GM12891 (cell line): ENCODE data around the gene VGLL4.

Source experiments
- DNase-seq: peaks from one replicate; pipeline ENCODE4 v3.0.0; 2011; ENCODE audit warnings: low spot score; ENCODE audit not compliant: insufficient read length
- FAIRE-seq: peaks from 2 replicates; lab custom pipeline; 2011; peaks lifted over from hg19 to GRCh38; lab: Jason Lieb, UNC
- PAX5 ChIP-seq: IDR thresholded peaks from 2 replicates; pipeline ENCODE4 v1.6.1; 2011; ENCODE audit warnings: low read length, moderate library complexity, mild to moderate bottlenecking; ENCODE audit not compliant: insufficient read depth, severe bottlenecking
- POLR2A ChIP-seq: IDR thresholded peaks from 2 replicates; pipeline ENCODE4 v1.6.1; 2011; ENCODE audit warnings: low read depth, low read length, control low read depth
- POLR2AphosphoS5 ChIP-seq: IDR thresholded peaks from 2 replicates; pipeline ENCODE4 v1.6.1; 2011; ENCODE audit warnings: low read depth, low read length, control low read depth
- POU2F2 ChIP-seq: IDR thresholded peaks from 2 replicates; pipeline ENCODE4 v1.6.1; 2011; ENCODE audit warnings: low read depth, mild to moderate bottlenecking, control low read depth, low read length, moderate library complexity
- SPI1 ChIP-seq: IDR thresholded peaks from 2 replicates; pipeline ENCODE4 v1.6.1; 2011; ENCODE audit warnings: low read depth, low read length, control low read depth
- TAF1 ChIP-seq: IDR thresholded peaks from 2 replicates; pipeline ENCODE4 v1.6.1; 2011; ENCODE audit warnings: low read depth, low read length, control low read depth

VGLL4 gene

GRCh38 chr3:11569156-11569741 is 74.5 kb downstream of the VGLL4 start:
- FAIRE-seq (no peak), DNase-seq (no peak)
- TF ChIP-seq PAX5 (no peak), POLR2A (no peak), POU2F2 (no peak)

GRCh38 chr3:11568503-11569155 is 75.1 kb downstream of the VGLL4 start:
- FAIRE-seq: no peak
- DNase-seq: no peak
- TF ChIP-seq SPI1: no peak
- TF ChIP-seq POLR2A: no peak

DNA sequence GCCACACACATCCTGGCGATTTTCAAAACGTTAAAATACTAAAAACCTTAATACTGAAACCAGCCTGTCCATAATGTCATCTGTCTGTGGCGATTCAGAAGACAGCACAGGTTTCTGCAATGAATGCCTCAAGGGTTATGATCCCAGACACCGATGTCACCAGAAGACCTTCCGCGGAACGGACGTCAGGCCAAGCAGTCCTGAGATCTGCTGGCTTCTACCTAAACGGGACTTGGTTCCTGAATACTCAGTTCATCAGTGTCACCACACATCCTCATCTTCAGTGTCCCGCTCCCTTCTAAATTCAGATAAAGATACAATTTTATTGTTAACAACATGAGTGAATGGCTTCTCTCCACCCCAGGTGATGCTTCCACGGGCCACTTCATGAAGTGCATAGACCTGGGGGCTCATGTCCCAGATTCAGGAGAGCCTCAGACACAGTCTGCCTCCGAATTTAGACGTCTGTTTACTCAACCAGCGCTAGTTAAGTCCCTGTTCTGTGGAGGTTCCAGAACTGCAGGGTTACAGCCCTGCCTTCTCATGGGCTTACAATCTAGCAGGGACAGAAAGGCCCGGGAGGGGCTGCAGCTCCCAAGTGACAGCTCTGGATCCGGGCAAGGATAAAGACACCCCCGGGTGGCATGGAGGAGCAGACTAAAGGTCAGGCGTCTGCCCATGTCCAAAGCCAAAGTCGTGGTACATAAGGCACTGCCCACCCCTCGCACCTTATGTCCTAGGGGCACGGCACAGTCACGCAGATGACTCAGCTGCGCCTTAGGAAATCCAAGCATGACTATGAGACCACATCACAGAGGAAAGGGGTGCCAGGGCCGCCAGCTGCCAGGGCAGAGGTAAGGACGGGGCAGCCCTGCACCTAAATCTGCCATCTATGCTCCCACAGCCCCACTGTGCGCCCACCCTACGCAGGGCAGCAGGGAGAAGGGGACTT is 75.9 kb downstream of the VGLL4 start:
- TF ChIP-seq SPI1 (no peak), PAX5 (no peak), POU2F2 (no peak)
- DNase-seq (no peak), FAIRE-seq (no peak)

- no peak for DNase-seq
- no peak for FAIRE-seq
- TF ChIP-seq POU2F2: no peak
These were observed 76.8 kb downstream of the VGLL4 start for GRCh38 chr3:11566916-11567315.

GRCh38 chr3:11566478-11566877 is 77.2 kb downstream of the VGLL4 start:
- FAIRE-seq (no peak), DNase-seq (no peak)
- no peak for TF ChIP-seq PAX5
- no peak for TF ChIP-seq POLR2A
- TF ChIP-seq POU2F2: no peak
- no peak for TF ChIP-seq TAF1
- no peak for TF ChIP-seq POLR2AphosphoS5
- no peak for TF ChIP-seq SPI1

DNA sequence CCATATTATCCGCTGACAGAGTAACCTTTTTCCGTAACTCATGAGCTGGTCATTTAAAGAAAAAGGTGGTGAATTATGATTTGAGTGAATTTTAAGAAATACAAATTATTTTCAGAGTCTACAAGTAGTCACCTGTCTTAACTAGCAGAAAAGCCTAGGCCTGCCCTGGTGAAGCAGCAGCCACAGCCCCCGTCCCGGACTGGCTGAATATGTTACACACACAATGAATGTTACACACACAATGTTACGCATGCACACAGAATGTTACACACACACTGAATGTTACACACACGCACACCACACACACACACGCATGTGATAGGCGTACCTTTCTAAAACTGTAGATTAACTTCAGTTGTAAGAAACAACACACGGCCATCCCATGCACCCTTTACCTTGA is 77.8 kb downstream of the VGLL4 start:
- no peak for TF ChIP-seq POLR2AphosphoS5
- no peak for TF ChIP-seq POU2F2
- no peak for TF ChIP-seq POLR2A
- no peak for TF ChIP-seq PAX5
- FAIRE-seq: no peak
- DNase-seq: no peak

- TF ChIP-seq POU2F2: no peak
- TF ChIP-seq SPI1: no peak
- TF ChIP-seq TAF1: no peak
- no peak for TF ChIP-seq POLR2AphosphoS5
- no peak for TF ChIP-seq PAX5
- TF ChIP-seq POLR2A: no peak
- FAIRE-seq: no peak
- no peak for DNase-seq
These were observed 78.2 kb downstream of the VGLL4 start for GRCh38 chr3:11565492-11565891.

DNA sequence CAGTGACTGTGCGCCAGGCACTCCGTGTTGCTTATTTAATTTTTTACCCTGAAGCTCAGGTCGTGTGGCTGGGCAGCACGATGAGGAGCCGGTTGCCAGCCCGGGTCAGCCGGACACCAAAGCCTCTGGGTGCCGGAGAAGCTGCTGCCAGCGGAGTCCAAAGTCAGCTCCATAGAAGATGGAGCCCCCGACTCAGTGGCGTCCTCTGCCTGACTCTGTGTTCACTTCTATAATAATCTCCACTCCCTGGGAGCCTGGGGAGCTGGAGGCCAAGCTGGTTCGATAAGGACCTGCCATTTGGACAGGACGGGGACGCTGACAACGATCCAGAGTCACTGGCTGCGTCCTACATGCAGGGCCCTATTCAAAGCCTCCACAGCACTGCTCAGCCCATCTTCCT is 78.6 kb downstream of the VGLL4 start:
- FAIRE-seq (no peak), DNase-seq (no peak)
- TF ChIP-seq POLR2A (no peak), SPI1 (no peak), POU2F2 (no peak), POLR2AphosphoS5 (no peak), TAF1 (no peak), PAX5 (no peak)

DNA sequence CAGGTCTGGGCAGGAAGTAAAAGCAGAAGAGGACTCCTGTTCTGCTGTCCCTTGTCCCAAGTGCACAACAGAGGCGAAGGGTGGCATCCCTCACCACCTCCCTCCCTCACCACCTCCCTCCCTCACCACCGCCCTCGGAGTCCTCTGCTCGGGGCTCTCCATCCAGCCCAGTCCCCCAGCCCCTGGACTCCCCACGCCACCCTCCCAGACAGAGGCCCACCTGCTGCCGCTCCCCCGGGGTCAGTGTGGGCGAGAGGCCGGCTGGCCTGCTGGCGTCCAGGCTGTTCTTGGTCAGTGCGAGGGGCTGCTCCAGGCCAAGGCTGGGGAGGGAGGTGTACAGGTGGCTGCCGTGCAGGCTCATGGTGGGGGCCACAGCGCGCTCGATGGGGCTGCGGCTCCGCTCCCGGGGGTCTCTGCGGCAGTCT is 79.1 kb downstream of the VGLL4 start:
- FAIRE-seq (no peak), DNase-seq (no peak)
- no peak for TF ChIP-seq POU2F2
- no peak for TF ChIP-seq SPI1
- TF ChIP-seq POLR2A: no peak
- no peak for TF ChIP-seq PAX5
- no peak for TF ChIP-seq TAF1
- no peak for TF ChIP-seq POLR2AphosphoS5

GRCh38 chr3:11563865-11564185 is 79.9 kb downstream of the VGLL4 start:
- FAIRE-seq: no peak
- DNase-seq: no peak
- no peak for TF ChIP-seq POU2F2
- no peak for TF ChIP-seq SPI1
- no peak for TF ChIP-seq POLR2AphosphoS5
- TF ChIP-seq PAX5: no peak
- no peak for TF ChIP-seq POLR2A
